ENCODE data around the gene ST6GAL1.
"Not testable (repeated sequence)": the region's sequence is repeated elsewhere in the genome, so short reads cannot be mapped to it uniquely, and the experiment has no call there.

DNA sequence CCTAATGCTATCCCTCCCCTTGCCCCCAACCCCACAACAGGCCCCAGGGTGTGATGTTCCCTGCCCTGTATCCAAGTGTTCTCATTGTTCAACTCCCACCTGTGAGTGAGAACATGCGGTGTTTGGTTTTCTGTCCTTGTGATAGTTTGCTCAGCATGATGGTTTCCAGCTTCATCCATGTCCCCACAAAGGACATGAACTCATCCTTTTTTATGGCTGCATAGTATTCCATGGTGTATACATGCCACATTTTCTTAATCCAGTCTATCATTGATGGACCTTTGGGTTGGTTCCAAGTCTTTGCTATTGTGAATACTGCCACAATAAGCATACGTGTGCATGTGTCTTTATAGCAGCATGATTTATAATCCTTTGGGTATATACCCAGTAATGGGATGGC lies 122.1 kb downstream of the ST6GAL1 start:
- not testable (repeated sequence) for TF ChIP-seq SIN3A (IDR thresholded peaks at IDR 0.05; ENCODE audit: low read depth); POLR2A (IDR thresholded peaks at IDR 0.05; ENCODE audit: borderline replicate concordance, extremely low read depth, insufficient read depth, insufficient read length); CTCF (IDR thresholded peaks at IDR 0.05 in 2 of 3, conservative IDR thresholded peaks at IDR 0.05 in 1 of 3; ENCODE audit: borderline replicate concordance in 1 of 3, insufficient read depth in 1 of 3, low read depth in 2 of 3, low read length in 2 of 3)

Data from HCT116 (cell line).